Mucosa of descending colon (tissue), 3 donors: ENCODE measurements around the gene NSMF. TPM values are rescaled to one million over a fixed set of nuclear protein-coding genes. Genes with fewer than 3 reads are reported as not detected.

Experiments
- ATAC-seq: fragments of 200-7000 bp; cut with Tn5 transposase; one replicate; pipeline ENCODE4 v1.9.1; 2020; ENCODE audit warnings: mild to moderate bottlenecking, moderate library complexity
- DNase-seq, 3 donors: peaks; one replicate each; pipeline ENCODE4 v3.0.0-alpha.2; 2020
- H3K36me3 ChIP-seq: fragments of 200-600 bp; one replicate; pipeline ENCODE4 v1.8.0; 2021; ENCODE audit warnings: low read depth, mild to moderate bottlenecking
- H3K4me1 ChIP-seq: fragments of 200-600 bp; one replicate; pipeline ENCODE4 v1.8.0; 2021; ENCODE audit warnings: low read depth, mild to moderate bottlenecking
- H3K4me3 ChIP-seq: fragments of 200-600 bp; one replicate; pipeline ENCODE4 v1.8.0; 2021; ENCODE audit warnings: mild to moderate bottlenecking
- H3K9me3 ChIP-seq: fragments of 200-600 bp; one replicate; pipeline ENCODE4 v1.8.0; 2021; ENCODE audit warnings: mild to moderate bottlenecking
- intact Hi-C, 2 donors: fragments of 100-400 bp; cut with DNase I in 1 of 2; cut with micrococcal nuclease in 1 of 2; formaldehyde crosslinking; loops; one replicate each; pipeline versions ENCODE4 v1.11.0 to v1.11.1; 2022; cut with DNase I, micrococcal nuclease
- total RNA-seq, 3 donors: library from RNA; stranded (reverse); fragmentation: NEBNext Ultra II Directional in 2 of 3; extraction: Animal tissue kit (Norgen Biotek cat#: 25700) in 2 of 3; gene quantifications; one replicate each; pipeline versions ENCODE4 v1.2.1 to v1.2.4, GENCODE V29; 2021 to 2023
- TF ChIP-seq, protein P1 (sequence below): fragments of 200-600 bp; IDR thresholded peaks from one replicate; pipeline ENCODE4 v1.8.0; 2022; ENCODE audit warnings: antibody characterized with exemption, mild to moderate bottlenecking
- donor health status: DM: no; HTN: no; CAD: no; lungs with moderate emphysema.
- donor health status: DM: no; HTN: no; CAD: no.
- donor health status: DM: no; HTN: yes; CAD: no.

The NSMF gene
- total RNA-seq, 3 donors from 2014 or later = 30.1 to 48.0 (median 43.4) TPM

- DNase-seq = peak; percentile 42 to 75 (median 73)
- TF ChIP-seq, protein P1, sequence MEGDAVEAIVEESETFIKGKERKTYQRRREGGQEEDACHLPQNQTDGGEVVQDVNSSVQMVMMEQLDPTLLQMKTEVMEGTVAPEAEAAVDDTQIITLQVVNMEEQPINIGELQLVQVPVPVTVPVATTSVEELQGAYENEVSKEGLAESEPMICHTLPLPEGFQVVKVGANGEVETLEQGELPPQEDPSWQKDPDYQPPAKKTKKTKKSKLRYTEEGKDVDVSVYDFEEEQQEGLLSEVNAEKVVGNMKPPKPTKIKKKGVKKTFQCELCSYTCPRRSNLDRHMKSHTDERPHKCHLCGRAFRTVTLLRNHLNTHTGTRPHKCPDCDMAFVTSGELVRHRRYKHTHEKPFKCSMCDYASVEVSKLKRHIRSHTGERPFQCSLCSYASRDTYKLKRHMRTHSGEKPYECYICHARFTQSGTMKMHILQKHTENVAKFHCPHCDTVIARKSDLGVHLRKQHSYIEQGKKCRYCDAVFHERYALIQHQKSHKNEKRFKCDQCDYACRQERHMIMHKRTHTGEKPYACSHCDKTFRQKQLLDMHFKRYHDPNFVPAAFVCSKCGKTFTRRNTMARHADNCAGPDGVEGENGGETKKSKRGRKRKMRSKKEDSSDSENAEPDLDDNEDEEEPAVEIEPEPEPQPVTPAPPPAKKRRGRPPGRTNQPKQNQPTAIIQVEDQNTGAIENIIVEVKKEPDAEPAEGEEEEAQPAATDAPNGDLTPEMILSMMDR = no peak
- intact Hi-C loops = no loop called here
- H3K4me1 ChIP-seq = peaks cover 28% of the 10 kb centered on the region
- no peaks in the 10 kb centered on the region for H3K9me3 ChIP-seq
- H3K36me3 ChIP-seq = no peaks in the 10 kb centered on the region
- H3K4me3 ChIP-seq = peak overlapping the region; percentile 34
- peak; percentile 0 for ATAC-seq
Measured at GRCh38 chr9:137458194-137459151, 661 bp downstream of the NSMF start.

GRCh38 chr9:137457406-137458193, 1.5 kb downstream of the NSMF start:
- peaks cover 34% of the 10 kb centered on the region for H3K4me1 ChIP-seq
- H3K4me3 ChIP-seq = no peak overlapping the region
- ATAC-seq (no peak), DNase-seq (peak; percentile 31 to 63 (median 46))
- intact Hi-C loops = no loop called here
- H3K9me3 ChIP-seq = no peaks in the 10 kb centered on the region
- TF ChIP-seq, protein P1 = no peak
- H3K36me3 ChIP-seq = no peaks in the 10 kb centered on the region

GRCh38 chr9:137456864-137457405, 2.2 kb downstream of the NSMF start:
- ATAC-seq = no peak
- Histone ChIP-seq H3K9me3 (no peaks in the 10 kb centered on the region), H3K4me1 (peaks cover 34% of the 10 kb centered on the region)

GRCh38 chr9:137456061-137456863, 2.9 kb downstream of the NSMF start:
- peaks cover 34% of the 10 kb centered on the region for H3K4me1 ChIP-seq
- H3K4me3 ChIP-seq = no peak overlapping the region
- H3K36me3 ChIP-seq = no peaks in the 10 kb centered on the region
- DNase-seq (peak in 2 of 3 donors; percentile 24 to 33), ATAC-seq (no peak)
- intact Hi-C loops = no loop called here
- H3K9me3 ChIP-seq = no peaks in the 10 kb centered on the region
- TF ChIP-seq, protein P1 = no peak

More at GRCh38 chr9:137456864-137457405, 2.2 kb downstream of the NSMF start:
- TF ChIP-seq, protein P1 = no peak
- Histone ChIP-seq H3K36me3 (no peaks in the 10 kb centered on the region), H3K4me3 (no peak overlapping the region)
- peak in 2 of 3 donors; percentile 16 to 26 for DNase-seq
- intact Hi-C loops = no loop called here
